GM19395 (cell line): Measurements from ENCODE around the gene PANK4.

ENCODE experiments used
- ATAC-seq: cut with Tn5 transposase; IDR thresholded peaks from one replicate; pipeline ENCODE4 v1.9.1; 2021; ENCODE audit warnings: mild to moderate bottlenecking, moderate library complexity; ENCODE audit not compliant: unreplicated experiment

PANK4 gene

GRCh38 chr1:2480236-2480985, 46.0 kb downstream of the PANK4 start:
- no peak for ATAC-seq

GRCh38 chr1:2479618-2480017, 46.8 kb downstream of the PANK4 start:
- ATAC-seq: no peak

GRCh38 chr1:2479186-2479585, 47.2 kb downstream of the PANK4 start:
- no peak for ATAC-seq

DNA sequence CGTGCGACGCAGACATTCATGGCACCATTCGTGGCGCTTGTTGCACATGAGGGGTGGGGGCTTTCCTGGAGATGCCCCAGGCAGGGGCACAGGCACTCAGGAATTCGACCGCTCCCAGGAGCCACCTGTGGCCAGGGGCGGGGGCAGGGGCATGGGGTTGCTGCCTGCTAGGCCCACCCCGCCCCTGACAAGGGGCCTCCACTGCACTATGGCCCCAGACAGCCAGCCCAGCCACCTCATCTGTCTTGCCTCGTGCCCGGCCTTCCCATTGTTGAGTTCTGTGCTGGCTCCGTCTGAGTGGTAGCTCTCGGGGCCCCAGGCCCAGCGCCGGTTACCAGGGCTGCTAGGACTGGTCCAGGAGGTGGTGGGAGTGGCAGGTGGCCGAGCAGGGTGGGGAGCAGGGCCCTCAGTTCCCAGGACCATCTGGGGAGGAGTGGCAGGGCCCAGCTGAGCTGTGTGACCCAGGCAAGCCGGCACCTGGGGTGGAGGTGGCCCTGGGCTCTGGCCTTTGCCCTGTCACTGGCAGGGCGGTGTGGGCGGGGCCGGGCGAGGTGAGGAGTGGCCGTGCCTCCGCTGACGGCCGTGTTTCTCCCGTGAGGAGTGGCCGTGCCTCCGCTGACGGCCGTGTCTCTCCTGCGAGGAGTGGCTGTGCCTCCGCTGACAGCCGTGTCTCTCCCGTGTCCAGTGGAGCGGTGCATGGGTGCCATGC, 48.5 kb downstream of the PANK4 start:
- ATAC-seq: no peak

DNA sequence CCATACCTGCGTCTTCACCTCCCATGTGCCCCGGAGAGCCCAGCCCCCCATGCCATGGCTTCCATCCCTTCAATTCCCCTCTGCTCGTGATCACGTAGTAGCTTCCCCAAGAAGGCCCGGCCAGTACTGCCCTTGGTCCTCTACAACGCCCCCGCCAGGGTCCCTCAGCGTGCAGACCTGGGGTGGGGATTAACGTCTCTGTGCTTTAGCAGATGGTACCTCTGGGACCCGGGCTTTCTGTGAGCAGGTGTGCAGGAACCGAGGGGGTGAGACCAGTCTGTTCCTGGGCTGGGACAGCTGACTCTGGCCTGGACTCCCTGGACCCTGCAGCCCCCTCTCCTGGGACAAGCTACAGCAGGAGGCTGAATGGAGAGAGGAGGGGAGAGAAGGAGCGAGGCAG, 49.1 kb downstream of the PANK4 start:
- no peak for ATAC-seq

GRCh38 chr1:2476061-2476999, 50.1 kb downstream of the PANK4 start, which contains the start of gene PLCH2:
Gene PLCH2, plus strand, starts transcription at chr1:2476289. Its CDS starts 300 bp downstream, at chr1:2476589.
- no peak for ATAC-seq

DNA sequence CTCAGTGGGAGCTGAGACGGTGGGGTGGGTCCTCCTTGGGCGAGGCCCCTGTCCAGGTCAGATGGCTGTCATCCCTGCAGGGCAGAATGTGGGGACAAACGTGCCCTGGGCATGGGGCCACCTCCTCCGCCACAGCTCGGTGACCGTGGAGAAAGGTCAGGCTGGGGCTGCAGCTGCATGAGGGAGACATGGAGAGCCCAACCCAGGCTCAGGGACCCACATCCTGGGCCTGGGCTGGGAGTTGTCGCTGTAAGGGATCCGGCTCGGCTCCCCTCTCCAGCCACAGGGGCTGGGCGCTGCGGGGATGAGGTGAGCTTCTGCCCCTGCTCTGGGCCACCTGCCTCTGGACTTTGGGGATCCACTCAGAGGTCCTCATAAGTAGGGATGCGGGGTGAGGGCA, 50.8 kb downstream of the PANK4 start:
- no peak for ATAC-seq

- no peak for ATAC-seq
Measured at GRCh38 chr1:2474933-2475371, 51.4 kb downstream of the PANK4 start.

- no peak for ATAC-seq
Measured at GRCh38 chr1:2474104-2474844, 52.1 kb downstream of the PANK4 start.

DNA sequence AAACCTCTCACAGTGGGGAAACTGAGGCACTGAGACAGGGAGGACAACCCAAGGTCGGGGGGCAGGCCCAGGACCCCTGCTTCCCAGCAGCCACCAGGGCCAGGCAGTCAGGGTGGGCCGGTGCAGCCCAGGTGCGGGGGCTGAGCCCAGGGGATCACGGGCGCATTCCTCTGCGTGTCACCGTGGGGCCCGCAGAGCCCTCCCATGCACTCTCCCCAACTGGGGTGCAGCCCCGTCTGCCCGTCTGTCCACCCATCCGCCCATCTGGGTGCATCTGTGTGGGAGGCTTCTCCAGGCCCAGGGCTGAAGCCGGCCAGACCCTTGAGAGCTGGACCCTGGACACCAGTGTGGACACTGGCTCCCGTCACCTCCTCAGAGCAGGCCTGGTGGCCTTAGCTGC, 53.2 kb downstream of the PANK4 start:
- no peak for ATAC-seq

GRCh38 chr1:2472561-2473177, 53.7 kb downstream of the PANK4 start:
- ATAC-seq: no peak

DNA sequence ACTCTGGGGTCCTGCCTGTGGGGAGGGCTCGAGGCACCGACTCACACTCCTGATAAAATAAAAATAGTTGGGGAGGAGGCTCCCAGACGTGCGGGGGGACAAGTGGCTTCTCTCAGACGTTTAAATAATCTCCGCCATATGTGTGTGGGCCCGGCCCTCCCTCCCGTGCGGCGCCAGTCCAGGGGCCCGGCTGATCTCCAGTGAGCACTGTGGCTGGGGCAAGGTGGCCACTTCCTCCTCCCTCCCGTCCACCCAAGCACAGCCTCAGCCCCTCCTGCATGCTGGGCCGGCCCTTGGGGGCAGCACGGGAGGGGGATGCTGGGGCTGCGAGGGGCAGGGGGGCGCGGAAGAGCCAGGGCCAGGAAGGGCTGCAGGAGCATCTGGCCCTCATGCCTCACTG, 54.3 kb downstream of the PANK4 start:
- ATAC-seq: no peak

GRCh38 chr1:2471587-2472001, 54.8 kb downstream of the PANK4 start:
- ATAC-seq: no peak

DNA sequence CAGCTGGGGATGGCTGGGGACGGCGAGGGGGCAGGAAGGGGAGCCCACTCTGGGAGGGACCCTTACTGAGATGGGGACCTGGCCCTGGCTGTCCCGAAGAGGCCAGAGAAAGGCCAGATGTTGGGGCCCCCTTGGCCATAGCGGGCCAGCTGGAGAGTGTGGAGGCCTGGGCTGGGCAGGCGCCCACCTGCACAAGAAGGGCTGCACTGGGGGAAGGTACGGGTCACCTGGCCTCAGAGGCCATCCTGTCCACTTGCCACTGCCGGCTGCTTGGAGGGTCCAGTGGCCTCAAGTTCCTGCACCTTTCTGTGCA, 55.3 kb downstream of the PANK4 start:
- ATAC-seq: no peak

DNA sequence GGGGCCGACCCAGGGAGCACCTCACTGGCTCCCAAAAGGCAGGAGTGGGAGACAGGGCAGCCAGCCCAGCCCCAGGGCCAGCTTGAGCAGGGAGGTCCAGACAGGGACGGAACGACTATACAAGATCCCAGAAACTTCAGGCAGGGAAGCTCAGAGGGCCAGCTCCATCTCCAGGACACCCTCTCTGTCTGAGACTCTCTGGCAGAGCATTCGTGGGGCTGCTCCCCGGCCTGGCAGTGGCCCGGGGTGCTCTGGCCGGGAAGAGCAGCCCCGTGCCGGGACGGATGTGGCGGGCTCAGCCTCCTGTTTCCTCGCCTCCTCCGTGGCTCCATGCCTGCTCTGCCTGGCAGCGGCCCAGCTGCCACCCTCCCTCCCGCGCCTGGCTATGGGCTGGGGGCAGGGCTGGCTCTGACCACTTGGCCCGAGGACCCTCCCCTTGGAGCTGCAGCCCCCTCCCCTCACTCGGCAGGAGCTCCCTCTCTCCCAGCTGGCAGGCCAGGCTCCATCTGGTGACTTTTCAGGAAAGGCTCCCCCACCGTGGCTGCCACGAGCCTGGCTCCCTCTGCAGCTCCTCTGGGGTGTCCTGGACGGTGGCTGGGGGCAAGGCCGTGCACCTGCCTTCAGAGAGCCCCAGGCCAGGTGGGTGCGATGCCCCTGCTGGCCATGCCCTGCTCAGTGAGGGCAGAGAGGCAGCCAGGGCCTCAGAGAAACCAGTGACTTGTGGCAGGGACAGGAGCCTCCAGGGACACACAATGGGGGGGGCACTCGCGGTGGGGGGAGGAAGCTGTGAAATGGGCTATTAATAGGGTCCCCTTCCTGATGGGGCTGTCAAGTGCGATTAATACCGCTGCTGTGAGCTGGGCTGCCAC, 55.9 kb downstream of the PANK4 start:
- ATAC-seq: no peak

GRCh38 chr1:2469103-2469940, 57.1 kb downstream of the PANK4 start:
- no peak for ATAC-seq

DNA sequence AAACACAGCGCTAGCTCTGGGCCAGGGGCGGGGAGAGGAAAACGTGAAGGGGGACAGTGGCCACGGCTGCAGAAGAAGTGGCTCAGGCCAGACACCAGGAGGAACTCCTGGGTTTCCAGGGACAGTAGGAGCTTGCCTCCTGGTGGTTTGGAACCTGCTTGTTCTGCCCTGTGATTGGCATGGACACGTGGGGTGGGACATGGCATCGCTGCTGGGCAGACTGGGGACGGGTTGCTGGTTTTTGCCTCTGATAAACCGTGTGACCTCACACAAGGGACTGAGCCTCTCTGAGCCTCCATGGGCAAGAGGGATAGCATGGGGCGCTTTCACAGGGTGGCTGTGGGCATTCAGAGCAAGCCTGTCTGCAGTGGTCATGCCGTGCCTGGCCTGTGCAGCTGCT, 57.9 kb downstream of the PANK4 start:
- no peak for ATAC-seq

GRCh38 chr1:2468041-2468472, 58.3 kb downstream of the PANK4 start:
- no peak for ATAC-seq
